Measurements from ENCODE around the gene CAMK2D. TPM values are rescaled to one million over a fixed set of nuclear protein-coding genes. Genes with fewer than 3 reads are reported as not detected.
A peak's percentile ranks its signal among the peaks of the same experiment; 100 is the strongest.

Gene CAMK2D
- total RNA-seq, 1 experiment from 2014 or later = 22.1 TPM

GRCh38 chr4:113434247-113434587 is 327.3 kb downstream of the CAMK2D start:
- no peak for TF ChIP-seq CTCF (IDR thresholded peaks at IDR 0.05; ENCODE audit: unreplicated experiment)
- peaks cover 48% of the 10 kb centered on the region for H3K4me1 Mint-ChIP-seq (ENCODE audit: low read depth, unreplicated experiment)
- no TSS peak for BruUV-seq (replicated peaks)
- H3K9me3 Mint-ChIP-seq (ENCODE audit: low read depth, unreplicated experiment) = peaks cover 4% of the 10 kb centered on the region
- H3K4me3 Mint-ChIP-seq (ENCODE audit: low read depth, unreplicated experiment) = peak overlapping the region; percentile 22
- intact Hi-C loops (cut with micrococcal nuclease; ENCODE audit: unreplicated experiment) = no loop called here
- DNase-seq = no peak
- CTCF ChIA-PET = interaction anchor here (0.6 kb wide), 1 partner anchor 327 kb away, joined by 5 read pairs; no protein-coding TSS in a partner anchor
- no peaks in the 10 kb centered on the region for H3K27me3 Mint-ChIP-seq (ENCODE audit: unreplicated experiment)
- H3K36me3 Mint-ChIP-seq (ENCODE audit: insufficient read depth, unreplicated experiment) = peaks cover 13% of the 10 kb centered on the region
- peak overlapping the region; percentile 79 for H3K27ac Mint-ChIP-seq (ENCODE audit: unreplicated experiment)

DNA sequence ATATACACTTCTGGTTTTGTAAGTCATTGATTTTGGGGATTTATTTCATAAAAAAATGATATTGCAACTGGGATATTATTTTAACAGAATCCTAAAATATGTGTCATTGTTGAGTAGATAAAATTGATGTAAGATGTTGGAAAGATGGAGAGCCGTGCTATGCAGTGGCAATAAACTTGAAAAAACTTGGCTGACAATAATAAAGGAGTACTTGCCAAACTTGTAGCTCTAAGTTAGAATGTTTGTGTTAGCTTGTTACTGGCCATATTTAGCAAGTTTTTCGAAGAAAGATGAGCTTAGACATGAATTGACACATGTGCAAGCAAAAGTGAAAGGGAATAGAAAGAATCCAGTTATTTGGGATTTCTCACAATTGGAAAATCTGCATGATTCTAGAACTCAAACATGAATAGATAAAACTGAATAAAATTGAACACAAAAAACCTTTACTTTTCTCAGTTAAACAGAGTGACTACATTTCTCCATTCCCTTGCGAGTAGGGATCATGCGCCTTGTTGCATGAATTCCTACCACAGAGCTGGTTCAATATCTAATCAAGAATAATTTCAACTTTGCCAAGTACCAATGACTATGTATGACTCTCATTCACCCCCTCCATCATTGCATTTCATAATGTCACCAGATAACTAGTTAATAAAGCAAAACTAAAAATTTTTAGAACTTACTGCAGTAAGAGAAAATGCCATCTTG is 327.8 kb downstream of the CAMK2D start:
- Mint-ChIP-seq H3K36me3 (ENCODE audit: insufficient read depth, unreplicated experiment) (peaks cover 13% of the 10 kb centered on the region), H3K4me3 (ENCODE audit: low read depth, unreplicated experiment) (peak overlapping the region; percentile 22), H3K4me1 (ENCODE audit: low read depth, unreplicated experiment) (peaks cover 48% of the 10 kb centered on the region), H3K9me3 (ENCODE audit: low read depth, unreplicated experiment) (peaks cover 5% of the 10 kb centered on the region), H3K27ac (ENCODE audit: unreplicated experiment) (peak overlapping the region; percentile 79), H3K27me3 (ENCODE audit: unreplicated experiment) (no peaks in the 10 kb centered on the region)
- TSS peak; percentile 76 for BruUV-seq (replicated peaks)
- no peak for DNase-seq
- intact Hi-C loops (cut with micrococcal nuclease; ENCODE audit: unreplicated experiment) = no loop called here
- TF ChIP-seq CTCF (IDR thresholded peaks at IDR 0.05; ENCODE audit: unreplicated experiment) = no peak
- CTCF ChIA-PET = interaction anchor here (0.7 kb wide), 1 partner anchor 86 kb away, joined by 6 read pairs; no protein-coding TSS in a partner anchor

GRCh38 chr4:113433116-113433515 is 328.4 kb downstream of the CAMK2D start:
- peaks cover 48% of the 10 kb centered on the region for H3K4me1 Mint-ChIP-seq (ENCODE audit: low read depth, unreplicated experiment)
- H3K4me3 Mint-ChIP-seq (ENCODE audit: low read depth, unreplicated experiment) = peak overlapping the region; percentile 22
- DNase-seq = no peak
- peak overlapping the region; percentile 79 for H3K27ac Mint-ChIP-seq (ENCODE audit: unreplicated experiment)
- BruUV-seq (replicated peaks) = no TSS peak
- CTCF ChIA-PET = no interaction called here
- peaks cover 5% of the 10 kb centered on the region for H3K9me3 Mint-ChIP-seq (ENCODE audit: low read depth, unreplicated experiment)
- intact Hi-C loops (cut with micrococcal nuclease; ENCODE audit: unreplicated experiment) = no loop called here
- peaks cover 13% of the 10 kb centered on the region for H3K36me3 Mint-ChIP-seq (ENCODE audit: insufficient read depth, unreplicated experiment)
- TF ChIP-seq CTCF (IDR thresholded peaks at IDR 0.05; ENCODE audit: unreplicated experiment) = no peak
- no peaks in the 10 kb centered on the region for H3K27me3 Mint-ChIP-seq (ENCODE audit: unreplicated experiment)

GRCh38 chr4:113423631-113424030 is 337.9 kb downstream of the CAMK2D start:
- no peaks in the 10 kb centered on the region for H3K4me1 Mint-ChIP-seq (ENCODE audit: low read depth, unreplicated experiment)
- H3K9me3 Mint-ChIP-seq (ENCODE audit: low read depth, unreplicated experiment) = peaks cover 6% of the 10 kb centered on the region
- intact Hi-C loops (cut with micrococcal nuclease; ENCODE audit: unreplicated experiment) = no loop called here
- no peaks in the 10 kb centered on the region for H3K27me3 Mint-ChIP-seq (ENCODE audit: unreplicated experiment)
- H3K36me3 Mint-ChIP-seq (ENCODE audit: insufficient read depth, unreplicated experiment) = no peaks in the 10 kb centered on the region
- no peak for TF ChIP-seq CTCF (IDR thresholded peaks at IDR 0.05; ENCODE audit: unreplicated experiment)
- H3K4me3 Mint-ChIP-seq (ENCODE audit: low read depth, unreplicated experiment) = no peak overlapping the region
- H3K27ac Mint-ChIP-seq (ENCODE audit: unreplicated experiment) = no peak overlapping the region
- no peak for DNase-seq
- BruUV-seq (replicated peaks) = no TSS peak
- CTCF ChIA-PET = interaction anchor here (0.6 kb wide), 1 partner anchor 14 kb away, joined by 4 read pairs; no protein-coding TSS in a partner anchor

All from Calu3 (cell line).